Measurements from ENCODE around the gene LRRN4CL. TPM values are rescaled to one million over a fixed set of nuclear protein-coding genes. Genes with fewer than 3 reads are reported as not detected.

Gene LRRN4CL
- total and polyA plus RNA-seq, 2 of the 4 experiments (the other 2 are of a cell fraction), result 0.36 to 0.84 TPM

- ChIA-PET POLR2A (ENCODE audit: unreplicated experiment) (interaction anchor here (0.6 kb wide), 1 partner anchor 139 kb away, joined by 3 read pairs; no protein-coding TSS in a partner anchor), CTCF (interaction anchor here (0.6 kb wide), 1 partner anchor 319 kb away, joined by 5 read pairs; no protein-coding TSS in a partner anchor)
- Histone ChIP-seq H3K56ac (ENCODE audit: extremely low read depth, insufficient read depth, low read length) (no peak overlapping the region), H4K91ac (ENCODE audit: insufficient read depth, low read depth, low read length) (no peak overlapping the region), H3K18ac (ENCODE audit: low read depth, low read length) (no peak overlapping the region), H2BK20ac (ENCODE audit: low read depth, low read length) (no peak overlapping the region), H2BK5ac (ENCODE audit: low read depth, low read length, poor library complexity, severe bottlenecking) (no peak overlapping the region), H3K79me1 (ENCODE audit: low read depth in 1 of 2, low read length in 2 of 2) (peaks cover 11 to 27% of the 10 kb centered on the region in 2 experiments), H3K4me1 (ENCODE audit: control insufficient read depth, insufficient read depth, low read length) (peaks cover 8% of the 10 kb centered on the region), H4K5ac (ENCODE audit: low read depth, low read length) (no peak overlapping the region), H4K20me1 (ENCODE audit: insufficient read depth, low read length) (no peaks in the 10 kb centered on the region), H3K27ac (ENCODE audit: insufficient read depth, low read length) (no peak overlapping the region), H3K9me1 (ENCODE audit: insufficient read depth, low read length) (peaks cover 8% of the 10 kb centered on the region), H3K4me3 (ENCODE audit: insufficient read depth, low read depth, low read length) (no peak overlapping the region), H2BK120ac (ENCODE audit: low read depth, low read length) (no peak overlapping the region), H3K36me3 (ENCODE audit: control insufficient read depth, insufficient read depth, low read length) (peaks cover 4% of the 10 kb centered on the region), H3K4ac (ENCODE audit: low read depth, low read length) (no peak overlapping the region), H3K4me2 (ENCODE audit: low read depth, low read length) (no peak overlapping the region), H3K9ac (ENCODE audit: low read depth, low read length) (no peak overlapping the region), H3K27me3 (ENCODE audit: control insufficient read depth, insufficient read depth, low read length) (no peaks in the 10 kb centered on the region), H3K9me3 (ENCODE audit: control insufficient read depth, insufficient read depth, low read length) (no peaks in the 10 kb centered on the region), H2AK5ac (ENCODE audit: low read depth, low read length) (no peak overlapping the region), H2BK15ac (ENCODE audit: low read depth, low read length) (no peak overlapping the region), H2AK9ac (replicated peaks; ENCODE audit: low read depth, low read length, poor library complexity) (no peak overlapping the region), H3K14ac (replicated peaks; ENCODE audit: low read depth, low read length) (no peak overlapping the region), H3K23ac (ENCODE audit: low read depth, low read length) (no peak overlapping the region), H2AFZ (replicated peaks; ENCODE audit: low read length, poor library complexity) (no peak overlapping the region), H4K8ac (ENCODE audit: low read depth in 2 of 2, low read length in 2 of 2) (no peak overlapping the region)
- DNase-seq (no peak), ATAC-seq (ENCODE audit: low read depth) (no peak)
- TF ChIP-seq MAFK (IDR thresholded peaks at IDR 0.05; ENCODE audit: low read depth, low read length) (no peak), MAZ (IDR thresholded peaks at IDR 0.05; ENCODE audit: borderline replicate concordance, low read depth, low read length) (no peak), CTCF (conservative IDR thresholded peaks at IDR 0.05; ENCODE audit: low read depth, low read length) (no peak), NFE2L2 (IDR thresholded peaks at IDR 0.05; ENCODE audit: low read depth, low read length) (no peak), CEBPB (IDR thresholded peaks at IDR 0.05; ENCODE audit: low read depth, low read length) (no peak), FOS (IDR thresholded peaks at IDR 0.05; ENCODE audit: low read depth, low read length) (no peak), MXI1 (IDR thresholded peaks at IDR 0.05; ENCODE audit: borderline replicate concordance, low read depth, low read length) (no peak), SMC3 (IDR thresholded peaks at IDR 0.05; ENCODE audit: low read depth, low read length) (no peak), USF2 (IDR thresholded peaks at IDR 0.05; ENCODE audit: low read depth, low read length) (no peak), RCOR1 (IDR thresholded peaks at IDR 0.05; ENCODE audit: insufficient replicate concordance, low read length) (no peak), BHLHE40 (IDR thresholded peaks at IDR 0.05; ENCODE audit: low read depth, low read length) (no peak), POLR2A (IDR thresholded peaks at IDR 0.05; ENCODE audit: low read depth, low read length) (no peak), RFX5 (IDR thresholded peaks at IDR 0.05; ENCODE audit: low read depth, low read length) (no peak)
- BruUV-seq (replicated peaks), result no TSS peak
- dilution Hi-C loops (cut with HindIII; ENCODE audit: low sequenced_read_pairs, unreplicated experiment), result no loop called here
- intact Hi-C loops (cut with micrococcal nuclease), result no loop called here
- in situ Hi-C loops (cut with MboI; ENCODE audit: low sequenced_read_pairs), result no loop called here
- WGBS, 2 experiments (ENCODE audit: extremely low coverage in 2 of 2, insufficient read length in 1 of 2), result no CpG with 5 or more reads among the region's 11 CpGs
Measured at GRCh38 chr11:62702246-62702645, 12.9 kb upstream of the LRRN4CL start.
